ENCODE measurements around the gene LTB4R2. TPM values are rescaled to one million over a fixed set of nuclear protein-coding genes. Genes with fewer than 3 reads are reported as not detected.

LTB4R2 gene
- polyA plus RNA-seq, 1 donor from 2014 or later, result 0.97 TPM

DNA sequence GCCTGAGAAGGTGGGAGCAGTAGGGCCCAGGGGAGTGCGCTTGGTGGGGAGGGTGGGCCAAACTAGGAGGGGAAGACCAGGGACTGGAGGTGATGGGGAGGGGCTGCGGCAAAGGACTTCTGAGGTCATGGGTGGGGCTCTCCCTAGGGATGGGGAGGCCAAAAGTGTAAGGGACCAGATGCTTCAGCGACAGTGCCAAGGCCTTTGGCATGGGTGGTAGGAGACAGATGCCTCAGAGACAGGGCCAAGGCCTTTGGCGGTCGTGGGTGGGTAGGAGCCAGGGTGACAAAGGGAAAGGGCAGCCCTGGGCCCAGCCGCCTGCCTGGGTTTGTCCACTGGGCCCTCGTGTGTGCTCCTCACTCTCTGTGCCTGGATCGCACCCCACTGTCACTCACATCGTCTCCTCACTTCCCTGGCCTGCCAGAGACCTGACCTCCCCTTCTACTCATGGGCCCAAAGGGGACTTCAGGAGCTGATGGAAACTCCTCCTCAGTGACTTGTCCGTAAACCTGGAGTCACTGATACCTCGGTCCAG lies 25.4 kb upstream of the LTB4R2 start:
- Mint-ChIP-seq H3K4me3 (no peak overlapping the region), H3K36me3 (no peaks in the 10 kb centered on the region), H3K4me1 (peaks cover 13 to 20% (median 17%) of the 10 kb centered on the region in 3 donors), H3K9me3 (no peaks in the 10 kb centered on the region), H3K27ac (no peak overlapping the region), H3K27me3 (peaks cover 2% of the 10 kb centered on the region)

DNA sequence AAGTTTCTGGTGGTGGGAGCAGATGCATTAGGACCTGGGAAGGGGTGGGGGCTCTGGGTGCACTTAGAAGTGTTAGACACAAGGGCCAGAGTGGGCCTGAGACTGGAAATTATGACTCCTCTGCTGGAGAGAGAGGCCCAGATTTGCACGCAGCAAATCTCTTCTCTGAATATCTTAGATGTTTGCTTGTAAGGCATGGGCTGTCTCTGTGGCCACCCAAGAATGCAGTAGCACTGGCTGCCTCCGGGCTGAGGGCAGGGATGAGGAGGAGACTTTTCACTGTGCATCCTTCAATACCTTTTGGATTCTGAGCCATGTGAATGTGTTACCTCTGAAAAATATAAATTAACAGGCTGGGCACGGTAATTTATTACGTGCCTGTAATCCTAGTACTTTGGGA lies 24.6 kb upstream of the LTB4R2 start:
- Mint-ChIP-seq H3K27ac (no peak overlapping the region), H3K4me3 (no peak overlapping the region), H3K36me3 (no peaks in the 10 kb centered on the region)

DNA sequence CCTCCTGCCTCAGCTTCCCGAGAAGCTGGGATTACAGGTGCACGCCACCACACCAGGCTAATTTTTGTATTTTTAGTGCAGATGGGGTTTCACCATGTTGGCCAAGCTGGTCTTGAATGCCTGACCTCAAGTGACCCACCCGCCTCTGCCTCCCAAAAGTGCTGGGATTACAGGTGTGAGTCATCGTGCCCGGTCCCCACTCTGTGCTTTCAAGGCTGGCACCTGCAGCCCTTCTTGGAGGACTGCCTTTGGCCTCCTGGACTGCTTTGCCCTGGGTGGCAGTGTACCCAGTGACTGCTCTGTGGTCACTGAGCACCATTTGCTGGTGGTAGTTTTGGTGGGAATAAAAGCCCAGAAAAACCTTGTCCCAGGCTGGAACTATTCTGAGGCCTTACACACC lies 22.9 kb upstream of the LTB4R2 start:
- Mint-ChIP-seq H3K27ac (no peak overlapping the region), H3K4me3 (no peak overlapping the region), H3K27me3 (no peaks in the 10 kb centered on the region), H3K36me3 (no peaks in the 10 kb centered on the region), H3K9me3 (no peaks in the 10 kb centered on the region), H3K4me1 (peaks cover 0 to 3% (median 0%) of the 10 kb centered on the region in 3 donors)

More for the DNA sequence above, 24.6 kb upstream of the LTB4R2 start:
- Mint-ChIP-seq H3K9me3 (no peaks in the 10 kb centered on the region), H3K27me3 (no peaks in the 10 kb centered on the region), H3K4me1 (peaks cover 6 to 15% (median 11%) of the 10 kb centered on the region in 3 donors)

DNA sequence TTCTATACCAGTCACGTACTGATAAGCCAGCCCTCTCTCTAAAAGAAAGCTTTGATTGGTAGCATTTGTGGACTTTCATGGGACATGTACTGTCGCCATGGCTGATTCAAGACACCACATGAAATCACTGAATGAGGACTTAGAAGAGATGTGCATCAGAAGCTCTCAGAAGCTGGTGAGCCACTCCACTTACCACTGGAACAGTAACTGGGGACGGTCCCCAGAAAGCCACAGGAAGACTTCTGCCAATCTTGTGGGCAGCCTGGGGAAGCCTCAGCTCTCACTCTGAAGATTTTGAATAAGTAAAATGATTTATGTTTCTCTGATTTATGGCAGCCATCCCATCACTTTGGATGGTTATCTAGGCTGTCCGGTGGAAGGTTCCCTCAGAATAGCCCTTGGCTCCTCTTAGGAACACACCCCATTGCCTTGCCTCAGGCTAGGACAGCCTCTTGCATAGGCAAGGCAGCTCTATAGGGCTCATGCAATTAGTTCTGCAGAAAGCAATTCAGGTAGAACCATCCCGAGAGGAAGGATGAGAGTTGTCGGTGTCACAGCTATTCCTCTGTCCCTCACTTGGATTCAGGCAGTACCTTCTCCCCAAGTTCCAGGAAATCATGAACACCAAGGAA lies 20.2 kb upstream of the LTB4R2 start:
- H3K27ac Mint-ChIP-seq, result peak overlapping the region in 1 of 3 donors; percentile 33
- no peak overlapping the region for H3K4me3 Mint-ChIP-seq
- H3K9me3 Mint-ChIP-seq, result no peaks in the 10 kb centered on the region
- no peaks in the 10 kb centered on the region for H3K27me3 Mint-ChIP-seq
- no peaks in the 10 kb centered on the region for H3K36me3 Mint-ChIP-seq
- H3K4me1 Mint-ChIP-seq, result peaks cover 0 to 3% (median 0%) of the 10 kb centered on the region in 3 donors

DNA sequence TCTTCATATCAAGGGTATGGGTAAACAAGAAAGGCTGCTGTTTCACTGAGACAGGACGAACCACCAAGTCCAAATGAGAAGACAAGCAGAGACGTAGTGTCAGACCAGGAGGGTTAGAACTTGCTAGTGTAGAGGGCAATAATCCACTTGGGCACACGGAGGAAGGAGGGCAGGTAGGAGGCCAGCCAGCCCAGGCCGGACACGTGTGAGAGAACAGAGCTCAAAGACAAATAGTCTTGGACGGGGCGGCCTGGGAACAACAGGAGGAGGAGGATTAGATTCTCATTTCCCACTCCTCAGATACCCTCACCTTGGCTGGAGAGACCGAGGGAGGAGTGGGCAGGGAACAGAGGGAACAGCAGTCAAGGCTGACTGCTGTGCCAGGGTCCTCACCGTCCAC lies 19.2 kb upstream of the LTB4R2 start:
- H3K36me3 Mint-ChIP-seq, result no peaks in the 10 kb centered on the region
- H3K4me3 Mint-ChIP-seq, result no peak overlapping the region
- peaks cover 0 to 3% (median 2%) of the 10 kb centered on the region in 3 donors for H3K4me1 Mint-ChIP-seq
- H3K27ac Mint-ChIP-seq, result no peak overlapping the region
- no peaks in the 10 kb centered on the region for H3K9me3 Mint-ChIP-seq
- H3K27me3 Mint-ChIP-seq, result no peaks in the 10 kb centered on the region

DNA sequence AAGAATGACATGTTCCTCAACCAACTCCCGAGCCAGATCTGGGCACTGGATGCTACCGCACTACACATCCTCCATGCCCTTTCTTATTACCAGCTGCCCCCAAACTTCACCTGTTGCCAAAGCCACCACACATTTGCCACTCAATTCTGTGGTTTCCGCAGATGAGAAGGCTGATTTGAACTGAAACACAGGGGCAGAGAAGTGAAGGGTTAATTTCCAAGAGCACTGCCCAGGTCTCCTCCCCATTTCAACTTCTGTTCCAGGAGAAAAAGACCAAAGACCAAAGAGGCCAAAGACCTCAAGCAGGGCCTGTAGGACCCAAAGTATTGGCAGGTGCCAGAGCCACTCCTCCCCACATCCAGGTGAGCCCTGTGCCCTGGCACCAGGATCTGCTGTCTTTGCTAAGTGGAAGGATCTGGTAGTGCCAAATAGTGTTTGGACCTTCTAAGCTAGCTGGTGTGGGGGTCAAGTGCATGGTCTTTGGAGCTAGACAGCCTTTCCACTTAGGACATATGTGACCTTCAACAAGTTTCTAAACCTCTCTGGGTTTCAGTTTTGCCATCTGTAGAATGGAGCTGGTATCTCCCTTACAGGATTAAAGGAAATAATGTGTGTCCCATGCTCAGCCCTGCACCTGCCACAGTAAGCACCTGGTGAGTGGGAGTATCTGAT lies 18.4 kb upstream of the LTB4R2 start:
- peaks cover under 1 to 5% (median 5%) of the 10 kb centered on the region in 3 donors for H3K4me1 Mint-ChIP-seq
- peak overlapping the region in 1 of 3 donors; percentile 14 for H3K27ac Mint-ChIP-seq
- H3K4me3 Mint-ChIP-seq, result no peak overlapping the region
- H3K9me3 Mint-ChIP-seq, result no peaks in the 10 kb centered on the region
- H3K36me3 Mint-ChIP-seq, result no peaks in the 10 kb centered on the region
- H3K27me3 Mint-ChIP-seq, result no peaks in the 10 kb centered on the region

DNA sequence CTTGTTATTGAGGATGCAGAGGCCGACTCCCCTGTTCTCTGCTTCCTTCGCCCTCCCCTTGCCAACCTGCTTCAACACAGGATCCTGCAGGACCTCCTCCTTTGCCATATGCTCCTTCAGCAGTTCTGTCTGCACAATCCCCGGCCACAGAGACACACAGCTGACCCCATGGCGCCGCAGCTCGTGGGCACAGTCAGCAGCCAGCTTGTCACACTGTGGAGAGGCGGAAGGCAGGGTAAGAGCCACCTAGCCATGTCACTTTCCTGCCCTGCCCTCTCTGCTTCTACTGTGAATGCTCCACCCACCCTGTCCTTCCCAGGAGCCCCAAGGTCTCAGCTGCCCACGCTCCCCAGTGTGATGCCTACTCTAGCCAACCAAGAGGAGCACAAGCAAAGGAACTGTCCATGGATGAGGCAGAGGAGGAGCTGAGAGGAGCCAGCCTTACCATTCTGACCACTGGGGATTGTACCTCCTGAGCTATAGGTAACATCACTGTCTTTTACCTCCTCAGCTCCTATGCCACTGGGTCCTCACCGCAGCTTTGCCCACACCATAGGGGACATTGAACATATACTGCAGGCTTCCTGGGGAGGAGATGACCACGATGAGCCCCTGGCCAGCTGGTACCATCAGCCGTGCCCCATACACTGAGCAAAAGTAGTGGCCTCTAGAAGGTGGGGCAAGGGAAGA lies 17.7 kb upstream of the LTB4R2 start:
- Mint-ChIP-seq H3K27me3 (no peaks in the 10 kb centered on the region), H3K4me1 (peaks cover 7 to 12% (median 11%) of the 10 kb centered on the region in 3 donors), H3K4me3 (peak overlapping the region in 1 of 4 donors; percentile 49), H3K9me3 (no peaks in the 10 kb centered on the region), H3K36me3 (no peaks in the 10 kb centered on the region), H3K27ac (no peak overlapping the region)

DNA sequence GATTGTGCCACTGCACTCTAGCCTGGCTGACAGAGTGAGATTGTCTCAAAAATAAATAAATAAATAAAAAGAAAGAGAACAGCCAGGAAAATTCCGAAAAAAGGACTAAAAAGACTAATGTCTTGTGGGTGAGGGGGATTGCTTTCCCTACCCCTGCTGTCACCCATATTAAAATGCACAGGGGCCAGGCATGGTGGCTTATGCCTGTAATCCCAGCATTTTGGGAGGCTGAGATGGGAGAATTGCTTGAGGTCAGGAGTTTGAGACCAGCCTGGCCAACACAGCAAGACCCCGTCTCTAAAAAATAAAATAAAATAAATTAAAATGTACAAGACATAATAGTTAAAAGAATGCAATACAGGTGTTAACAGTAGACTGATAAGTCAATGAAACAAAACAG lies 16.4 kb upstream of the LTB4R2 start:
- H3K27ac Mint-ChIP-seq, result no peak overlapping the region

DNA sequence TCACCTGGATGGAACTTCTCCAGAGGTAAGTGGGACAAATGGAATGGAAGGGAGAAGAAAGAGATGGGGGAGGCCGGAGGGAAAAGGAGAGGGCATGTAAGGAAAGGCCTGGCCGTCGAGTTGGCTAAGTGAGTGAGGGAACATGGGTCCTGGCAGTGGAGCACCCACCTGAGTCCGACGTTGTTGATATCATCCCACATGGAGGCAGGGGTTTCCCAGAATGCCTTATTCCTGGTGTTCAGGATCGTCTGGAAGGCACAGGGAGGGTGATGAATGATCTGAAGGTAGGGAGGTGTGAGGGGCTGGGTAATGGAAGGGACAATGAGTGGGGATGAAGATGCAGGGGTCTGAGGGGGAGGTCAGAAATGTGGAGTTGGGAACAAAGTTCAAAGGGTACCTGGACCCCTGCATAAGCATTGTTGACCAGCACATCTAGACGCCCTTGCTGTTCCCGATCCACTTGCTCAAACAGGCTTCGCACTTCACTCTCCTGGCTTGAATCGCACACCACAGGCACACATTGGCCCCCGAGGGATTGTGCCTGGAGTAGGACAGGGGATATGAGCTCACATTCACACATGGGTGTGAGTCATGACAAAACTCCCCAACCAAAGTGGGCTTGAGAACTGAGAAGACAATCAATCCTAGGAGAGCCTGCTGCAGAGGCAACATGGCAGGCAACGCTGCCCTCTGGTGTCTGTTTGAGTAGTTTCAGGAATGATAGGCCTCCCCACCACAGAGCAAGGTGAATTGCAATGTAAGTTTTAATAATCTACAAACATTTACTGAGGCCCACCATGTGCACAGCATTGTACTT lies 13.4 kb upstream of the LTB4R2 start:
- Mint-ChIP-seq H3K9me3 (no peaks in the 10 kb centered on the region), H3K4me1 (peaks cover 27 to 36% (median 35%) of the 10 kb centered on the region in 3 donors), H3K36me3 (no peaks in the 10 kb centered on the region), H3K4me3 (peak overlapping the region in 3 of 4 donors; percentile 2 to 81 (median 68)), H3K27me3 (no peaks in the 10 kb centered on the region), H3K27ac (peak overlapping the region; percentile 87 to 95 (median 93))

More for the DNA sequence above, 16.4 kb upstream of the LTB4R2 start:
- H3K27me3 Mint-ChIP-seq, result no peaks in the 10 kb centered on the region
- H3K36me3 Mint-ChIP-seq, result no peaks in the 10 kb centered on the region
- H3K4me1 Mint-ChIP-seq, result peaks cover 12 to 18% (median 15%) of the 10 kb centered on the region in 3 donors
- no peaks in the 10 kb centered on the region for H3K9me3 Mint-ChIP-seq
- no peak overlapping the region for H3K4me3 Mint-ChIP-seq

DNA sequence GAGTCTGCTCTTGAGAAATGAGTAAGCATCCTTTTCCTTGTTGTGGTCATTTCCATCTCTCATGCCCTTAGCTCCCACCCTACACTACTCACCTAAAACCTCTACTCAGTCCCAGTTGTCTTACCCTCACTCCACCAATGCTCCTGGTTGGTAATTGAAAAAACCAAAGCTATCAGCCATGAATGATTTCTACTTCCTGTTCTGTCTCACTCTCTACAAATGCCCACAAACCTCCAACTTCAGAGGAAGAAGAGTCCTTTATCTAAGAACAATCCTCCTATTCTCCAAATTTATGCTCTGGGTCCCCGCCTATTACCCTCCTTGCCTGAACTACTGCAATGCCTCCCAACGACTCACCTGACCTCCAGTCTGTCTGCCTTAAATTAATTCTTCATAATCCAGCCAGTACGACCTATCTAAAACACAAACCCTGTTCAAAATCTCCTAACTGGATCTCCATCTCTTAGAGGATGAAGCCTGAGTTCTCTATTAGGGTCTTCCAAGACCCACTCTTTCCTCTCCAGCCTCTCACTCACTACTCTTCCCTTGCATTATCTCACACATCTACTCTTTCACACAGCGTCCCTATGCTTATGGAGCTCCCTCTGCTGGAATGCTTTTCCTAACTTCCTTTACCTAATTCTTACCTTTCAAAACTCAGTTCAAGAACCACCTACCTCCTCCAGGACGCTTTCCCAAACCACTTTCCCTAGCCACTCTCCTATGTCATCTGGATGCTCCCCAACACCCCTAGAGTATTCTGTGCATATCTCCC lies 12.6 kb upstream of the LTB4R2 start:
- Mint-ChIP-seq H3K4me3 (peak overlapping the region in 3 of 4 donors; percentile 7 to 81 (median 68)), H3K36me3 (no peaks in the 10 kb centered on the region), H3K27ac (peak overlapping the region; percentile 87 to 95 (median 93)), H3K9me3 (no peaks in the 10 kb centered on the region), H3K4me1 (peaks cover 27 to 38% (median 35%) of the 10 kb centered on the region in 3 donors), H3K27me3 (no peaks in the 10 kb centered on the region)

DNA sequence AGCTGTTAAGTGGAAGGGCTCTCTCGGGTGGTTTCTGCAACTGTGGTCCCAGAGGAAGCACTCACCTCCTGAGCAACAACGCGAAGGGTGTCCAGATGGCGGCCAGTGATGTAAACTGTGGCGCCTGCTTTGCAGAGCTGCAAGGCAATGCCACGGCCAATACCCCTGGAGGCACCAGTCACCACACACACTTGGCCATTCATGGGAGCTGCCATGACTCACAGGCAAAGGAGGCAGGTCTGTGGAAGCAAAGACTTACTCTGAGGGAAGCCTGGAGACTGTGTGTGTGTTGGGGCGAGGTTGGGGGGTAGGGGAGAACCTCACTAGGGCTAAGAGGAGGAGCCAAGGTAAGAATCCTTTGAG lies 11.1 kb upstream of the LTB4R2 start:
- peaks cover 27 to 39% (median 35%) of the 10 kb centered on the region in 3 donors for H3K4me1 Mint-ChIP-seq
- H3K9me3 Mint-ChIP-seq, result no peaks in the 10 kb centered on the region
- H3K27me3 Mint-ChIP-seq, result no peaks in the 10 kb centered on the region
- peak overlapping the region; percentile 51 to 98 (median 82) for H3K27ac Mint-ChIP-seq
- H3K4me3 Mint-ChIP-seq, result peak overlapping the region; percentile 87 to 99 (median 94)
- H3K36me3 Mint-ChIP-seq, result peaks cover 3% of the 10 kb centered on the region

DNA sequence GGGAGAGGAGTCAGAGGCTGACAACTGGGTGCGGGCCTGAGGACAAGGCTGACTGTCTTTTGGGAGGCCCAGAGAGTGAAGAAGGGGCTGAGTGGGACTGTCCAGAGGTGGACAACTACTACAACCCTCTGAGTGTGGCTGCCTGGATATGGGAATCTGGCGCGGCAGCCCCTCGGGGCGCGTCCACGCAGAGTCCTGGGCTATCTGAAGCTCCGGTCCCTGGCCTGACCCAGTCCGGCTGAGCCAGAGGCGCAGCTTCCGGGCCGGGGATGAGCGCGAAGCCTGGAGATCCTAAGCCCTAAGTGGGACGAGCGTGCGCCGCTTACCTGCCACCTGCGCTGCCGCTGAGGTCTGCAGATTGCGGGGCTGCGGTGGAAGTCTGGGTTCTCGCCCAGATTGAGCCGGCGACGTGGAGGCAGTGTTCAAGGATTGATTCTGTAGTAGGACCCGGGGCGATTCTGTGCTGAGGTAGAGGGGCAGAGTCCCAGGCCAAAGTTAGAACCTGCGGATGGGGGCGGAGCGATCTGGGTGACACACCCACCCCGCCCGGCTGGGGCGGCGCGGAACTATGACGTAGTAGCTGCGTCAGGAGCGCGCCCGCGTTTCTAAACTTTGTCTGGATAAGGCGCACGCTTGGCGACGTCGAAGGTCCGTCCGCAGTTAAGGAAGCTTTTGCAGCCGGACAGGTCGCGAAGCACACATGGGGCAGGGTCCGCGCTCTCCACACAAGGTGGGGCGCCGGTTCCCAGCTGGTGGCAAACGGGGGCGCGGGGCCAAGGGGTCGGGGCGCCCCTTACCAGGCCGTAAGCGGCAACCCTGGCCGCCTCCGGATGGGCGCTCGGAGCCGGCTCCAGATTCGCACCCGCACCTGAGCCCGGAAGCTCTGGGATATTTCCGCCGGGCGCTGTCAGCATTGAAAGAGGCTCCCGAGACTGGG lies 10.4 kb upstream of the LTB4R2 start, which contains the start of the genes DHRS1 and NOP9:
DHRS1 (minus strand) TSS at position 526 of the 937 bp plus-strand sequence. CDS start 674 bp downstream, outside the sequence.
NOP9 (plus strand) TSS at position 596 of the 937 bp plus-strand sequence; CDS start at position 701, 105 bp downstream.
- Mint-ChIP-seq H3K4me1 (peaks cover 27 to 39% (median 35%) of the 10 kb centered on the region in 3 donors), H3K9me3 (no peaks in the 10 kb centered on the region), H3K27me3 (no peaks in the 10 kb centered on the region), H3K27ac (peak within 1 kb of the TSS; percentile 82 to 98 (median 97)), H3K4me3 (peak within 1 kb of the TSS; percentile 87 to 99 (median 94)), H3K36me3 (peaks cover 3% of the 10 kb centered on the region)

Data from IgD-negative memory B cell (primary cell).